Nephron progenitor cell (in vitro differentiated cells): ENCODE results near the gene AFG1L.

Experiments
- DNase-seq: peaks from one replicate; pipeline ENCODE4 v3.0.0; 2021
- H3K27ac Mint-ChIP-seq: 2 replicates; pipeline ENCODE4 v1.8.0; 2021; ENCODE audit warnings: mild to moderate bottlenecking, moderate library complexity, mixed read lengths
- H3K27me3 Mint-ChIP-seq: 2 replicates; pipeline ENCODE4 v1.8.0; 2021; ENCODE audit warnings: mild to moderate bottlenecking, low read depth, mixed read lengths; ENCODE audit not compliant: poor library complexity
- H3K36me3 Mint-ChIP-seq: 2 replicates; pipeline ENCODE4 v1.8.0; 2021; ENCODE audit warnings: low read depth, mixed read lengths
- H3K4me1 Mint-ChIP-seq: 2 replicates; pipeline ENCODE4 v1.8.0; 2021; ENCODE audit warnings: mixed read lengths
- H3K4me3 Mint-ChIP-seq: 2 replicates; pipeline ENCODE4 v1.8.0; 2021; ENCODE audit warnings: mild to moderate bottlenecking, moderate library complexity, mixed read lengths
- H3K9me3 Mint-ChIP-seq: 2 replicates; pipeline ENCODE4 v1.8.0; 2021; ENCODE audit warnings: mild to moderate bottlenecking, moderate library complexity, mixed read lengths
- TF ChIP-seq, protein P1 (sequence below): fragments of 200-600 bp; sonication (generic); IDR thresholded peaks from 2 replicates; pipeline ENCODE4 v1.5.0; 2021; ENCODE audit warnings: antibody characterized with exemption

AFG1L gene

DNA sequence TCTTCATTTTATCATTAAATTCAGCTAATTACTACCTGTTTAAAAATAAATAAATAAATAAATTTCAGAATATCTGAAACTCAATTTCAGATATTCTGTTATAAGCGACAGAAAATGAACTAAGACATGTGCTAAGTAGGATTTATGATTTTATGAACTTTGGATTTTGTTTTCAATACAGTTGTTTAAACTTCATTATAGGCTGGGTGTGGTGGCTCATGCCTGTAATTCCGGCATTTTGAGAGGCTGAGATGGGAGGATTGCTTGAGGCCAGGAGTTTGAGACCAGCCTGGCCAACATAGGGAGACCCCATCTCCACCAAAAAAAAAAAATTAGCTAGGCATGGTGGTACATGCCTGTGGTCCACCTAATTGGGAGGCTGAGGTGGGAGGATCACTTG lies 36.0 kb downstream of the AFG1L start:
- no peak for DNase-seq
- Mint-ChIP-seq H3K4me1 (no peaks in the 10 kb centered on the region), H3K27ac (no peak overlapping the region), H3K9me3 (peaks cover 3% of the 10 kb centered on the region), H3K36me3 (peaks cover 33% of the 10 kb centered on the region), H3K4me3 (no peak overlapping the region), H3K27me3 (no peaks in the 10 kb centered on the region)
- TF ChIP-seq, protein P1, sequence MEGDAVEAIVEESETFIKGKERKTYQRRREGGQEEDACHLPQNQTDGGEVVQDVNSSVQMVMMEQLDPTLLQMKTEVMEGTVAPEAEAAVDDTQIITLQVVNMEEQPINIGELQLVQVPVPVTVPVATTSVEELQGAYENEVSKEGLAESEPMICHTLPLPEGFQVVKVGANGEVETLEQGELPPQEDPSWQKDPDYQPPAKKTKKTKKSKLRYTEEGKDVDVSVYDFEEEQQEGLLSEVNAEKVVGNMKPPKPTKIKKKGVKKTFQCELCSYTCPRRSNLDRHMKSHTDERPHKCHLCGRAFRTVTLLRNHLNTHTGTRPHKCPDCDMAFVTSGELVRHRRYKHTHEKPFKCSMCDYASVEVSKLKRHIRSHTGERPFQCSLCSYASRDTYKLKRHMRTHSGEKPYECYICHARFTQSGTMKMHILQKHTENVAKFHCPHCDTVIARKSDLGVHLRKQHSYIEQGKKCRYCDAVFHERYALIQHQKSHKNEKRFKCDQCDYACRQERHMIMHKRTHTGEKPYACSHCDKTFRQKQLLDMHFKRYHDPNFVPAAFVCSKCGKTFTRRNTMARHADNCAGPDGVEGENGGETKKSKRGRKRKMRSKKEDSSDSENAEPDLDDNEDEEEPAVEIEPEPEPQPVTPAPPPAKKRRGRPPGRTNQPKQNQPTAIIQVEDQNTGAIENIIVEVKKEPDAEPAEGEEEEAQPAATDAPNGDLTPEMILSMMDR: no peak

DNA sequence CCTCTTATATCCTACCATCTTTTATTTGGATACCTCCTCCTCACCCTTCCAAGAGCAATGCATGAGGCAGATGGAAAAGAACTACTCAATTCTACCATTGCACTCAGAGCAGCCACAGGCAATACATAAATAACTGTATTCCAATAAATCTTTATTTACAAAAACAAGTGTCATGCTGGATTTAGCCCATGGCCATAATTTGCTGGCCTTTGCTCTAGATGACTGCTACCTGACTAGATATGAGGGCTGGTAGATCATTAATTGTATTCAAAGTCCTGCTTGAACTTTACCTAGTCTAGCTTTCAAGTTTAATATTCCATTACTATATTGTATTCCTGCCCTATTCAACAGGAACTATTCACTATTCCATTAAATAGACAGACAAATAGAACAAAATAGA lies 37.1 kb downstream of the AFG1L start:
- Mint-ChIP-seq H3K27ac (no peak overlapping the region), H3K9me3 (peaks cover 3% of the 10 kb centered on the region), H3K4me3 (no peak overlapping the region), H3K4me1 (no peaks in the 10 kb centered on the region), H3K27me3 (no peaks in the 10 kb centered on the region), H3K36me3 (peaks cover 26% of the 10 kb centered on the region)
- no peak for DNase-seq
- TF ChIP-seq, protein P1: no peak

DNA sequence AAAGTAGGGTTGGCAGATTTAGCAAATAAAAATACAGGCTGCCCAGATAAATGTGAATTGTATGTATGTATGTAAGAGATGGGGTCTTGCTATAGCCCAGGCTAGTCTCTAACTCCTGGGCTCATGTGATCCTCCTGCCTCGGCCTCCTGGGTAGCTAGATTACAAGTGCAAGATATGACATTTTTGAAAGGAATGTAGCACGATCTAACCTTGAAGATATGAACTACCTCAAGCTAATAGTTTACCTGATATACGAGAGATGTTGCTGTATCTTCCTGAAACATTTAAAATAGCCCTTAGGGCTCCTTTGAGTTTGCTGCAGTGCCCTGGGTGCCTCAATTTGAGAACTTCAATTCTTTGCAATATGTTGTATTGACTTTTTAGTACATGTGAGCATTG lies 42.1 kb downstream of the AFG1L start:
- Mint-ChIP-seq H3K4me3 (no peak overlapping the region), H3K4me1 (no peaks in the 10 kb centered on the region), H3K27ac (no peak overlapping the region), H3K36me3 (no peaks in the 10 kb centered on the region), H3K9me3 (no peaks in the 10 kb centered on the region), H3K27me3 (no peaks in the 10 kb centered on the region)
- DNase-seq: no peak
- TF ChIP-seq, protein P1: no peak

DNA sequence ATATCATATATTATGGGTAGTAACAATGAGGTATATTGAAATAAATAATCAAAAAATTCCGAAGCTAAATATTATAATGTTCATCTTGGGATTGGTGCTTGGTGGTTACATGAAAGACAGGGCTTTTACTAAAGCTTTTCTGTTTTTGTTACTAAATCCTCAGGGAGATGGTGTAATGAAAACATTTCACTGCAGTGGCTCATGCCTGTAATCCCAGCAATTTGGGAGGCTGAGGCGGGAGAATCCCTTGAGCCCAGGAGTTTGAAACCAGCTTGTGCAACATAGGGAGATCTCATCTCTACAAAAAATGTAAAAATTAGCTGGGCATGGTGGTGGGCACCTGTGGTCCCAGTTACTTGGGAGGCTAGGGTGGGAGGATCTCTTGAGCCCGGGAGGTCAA lies 42.9 kb downstream of the AFG1L start:
- no peaks in the 10 kb centered on the region for H3K36me3 Mint-ChIP-seq
- TF ChIP-seq, protein P1: no peak
- H3K9me3 Mint-ChIP-seq: no peaks in the 10 kb centered on the region
- no peak overlapping the region for H3K27ac Mint-ChIP-seq
- no peaks in the 10 kb centered on the region for H3K4me1 Mint-ChIP-seq
- H3K27me3 Mint-ChIP-seq: no peaks in the 10 kb centered on the region
- no peak for DNase-seq
- no peak overlapping the region for H3K4me3 Mint-ChIP-seq

DNA sequence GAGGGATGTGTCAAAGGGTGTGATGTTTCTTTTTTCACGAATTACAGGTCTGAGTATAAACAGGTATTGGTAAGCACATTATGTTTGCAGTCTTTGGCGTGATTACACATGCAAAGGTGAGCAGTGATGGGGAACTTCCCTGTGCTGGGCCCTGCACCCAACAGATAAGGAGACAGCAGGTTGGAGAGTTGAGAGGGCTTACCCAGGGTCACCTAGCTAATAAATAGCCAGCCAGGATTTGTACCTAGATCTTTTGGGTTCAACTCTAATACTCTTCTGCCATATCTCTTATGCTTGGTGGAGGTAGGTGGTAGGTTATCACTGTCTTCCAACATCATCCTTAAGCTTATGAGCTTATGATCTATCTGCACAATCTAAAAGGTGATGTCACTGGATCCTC lies 46.5 kb downstream of the AFG1L start:
- H3K27ac Mint-ChIP-seq: no peak overlapping the region
- no peak for DNase-seq

DNA sequence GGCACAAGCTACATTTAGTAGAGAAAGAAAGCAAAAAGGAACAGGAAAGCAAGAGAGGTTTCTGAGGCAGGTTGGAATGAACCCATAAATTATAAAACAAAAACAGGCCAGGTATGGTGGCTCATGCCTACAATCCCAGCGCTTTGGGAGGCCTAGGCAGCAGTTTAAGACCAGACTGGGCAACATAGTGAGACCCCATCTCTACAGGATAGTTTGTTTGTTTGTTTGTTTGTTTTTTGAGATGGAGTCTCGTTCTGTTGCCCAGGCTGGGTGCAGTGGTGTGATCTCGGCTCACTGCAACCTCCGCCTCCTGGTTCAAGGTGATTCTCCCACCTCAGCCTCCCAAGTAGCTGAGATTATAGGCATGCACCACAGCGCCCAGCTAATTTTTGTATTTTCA lies 49.0 kb downstream of the AFG1L start:
- no peak for DNase-seq
- no peaks in the 10 kb centered on the region for H3K4me1 Mint-ChIP-seq
- H3K36me3 Mint-ChIP-seq: peaks cover 7% of the 10 kb centered on the region
- H3K27ac Mint-ChIP-seq: no peak overlapping the region
- H3K4me3 Mint-ChIP-seq: no peak overlapping the region
- H3K9me3 Mint-ChIP-seq: no peaks in the 10 kb centered on the region
- TF ChIP-seq, protein P1: no peak
- H3K27me3 Mint-ChIP-seq: peaks cover 3% of the 10 kb centered on the region

More for the DNA sequence above, 46.5 kb downstream of the AFG1L start:
- TF ChIP-seq, protein P1: no peak
- no peaks in the 10 kb centered on the region for H3K4me1 Mint-ChIP-seq
- H3K4me3 Mint-ChIP-seq: no peak overlapping the region
- H3K27me3 Mint-ChIP-seq: peaks cover 3% of the 10 kb centered on the region
- H3K9me3 Mint-ChIP-seq: no peaks in the 10 kb centered on the region
- no peaks in the 10 kb centered on the region for H3K36me3 Mint-ChIP-seq
